ENCODE data around the gene WDR5B. TPM values are rescaled to one million over a fixed set of nuclear protein-coding genes. Genes with fewer than 3 reads are reported as not detected.

Gene WDR5B
- polyA plus RNA-seq (2013, experiment 1 of 2) = 1.8 TPM
- 1.9 TPM for polyA plus RNA-seq (2013, experiment 2 of 2)

DNA sequence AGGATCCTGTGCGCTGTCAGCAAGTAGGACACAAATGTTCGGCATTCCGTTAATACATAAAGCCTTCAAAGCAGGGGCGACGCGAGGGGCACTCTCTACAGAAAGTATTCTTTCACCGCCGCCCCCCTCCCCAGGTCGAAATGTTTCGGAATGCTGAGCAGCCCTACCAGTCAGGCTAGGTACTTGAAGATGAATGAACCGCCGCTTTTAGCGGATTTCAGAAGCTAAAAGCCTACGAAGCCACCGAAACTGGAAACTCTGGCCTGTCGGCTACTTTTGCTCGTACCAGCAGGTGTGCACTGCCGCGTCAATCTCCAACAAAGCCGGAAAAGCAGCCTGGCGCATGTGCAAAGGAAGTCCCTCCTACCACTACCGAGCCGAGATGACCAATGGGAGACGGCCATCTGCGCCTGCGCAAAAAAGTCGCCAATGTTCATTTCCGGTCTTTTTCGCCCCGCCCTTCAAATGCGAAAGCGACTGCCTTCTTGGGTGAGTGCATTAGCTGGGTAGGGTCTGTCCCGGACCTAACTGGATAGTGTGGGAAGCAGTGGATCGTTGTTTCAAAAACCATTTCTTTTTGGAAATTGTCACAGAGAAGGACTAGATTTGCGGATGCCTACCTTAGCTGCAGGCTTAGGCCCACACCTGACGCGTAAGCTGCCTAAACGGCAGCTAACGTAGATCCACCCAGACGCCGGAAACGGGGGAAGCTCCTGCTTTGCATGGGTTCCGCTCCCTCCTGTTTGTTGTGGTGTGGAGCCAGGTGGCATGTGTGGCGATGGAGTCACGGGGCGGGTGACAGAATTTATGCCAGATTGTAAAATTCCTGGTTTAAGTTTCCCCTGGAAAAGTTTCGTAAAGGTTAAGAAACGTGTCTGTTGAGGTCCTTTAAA lies at the start of gene WDR5B:
WDR5B (minus strand) TSS at position 301 of the 893 bp plus-strand sequence. CDS start 534 bp downstream, outside the sequence.
- H3K4me1 ChIP-seq (ENCODE audit: control insufficient read depth, low read depth, low read length) = no peaks in the 10 kb centered on the region
- DNase-seq = peak; percentile 99
- H3K79me1 ChIP-seq (ENCODE audit: low read length) = peaks cover 4% of the 10 kb centered on the region
- peaks cover 5% of the 10 kb centered on the region for H3K79me2 ChIP-seq (ENCODE audit: control insufficient read depth, insufficient read depth, low read length)
- H2BK120ac ChIP-seq (ENCODE audit: low read depth, low read length) = no peak within 1 kb of the TSS
- H3K36me3 ChIP-seq (ENCODE audit: control insufficient read depth, insufficient read depth, low read length) = no peaks in the 10 kb centered on the region
- H3K4me3 ChIP-seq (ENCODE audit: low read length) = peak within 1 kb of the TSS; percentile 92
- H3K23ac ChIP-seq (ENCODE audit: low read length) = no peak within 1 kb of the TSS
- no peaks in the 10 kb centered on the region for H3K27me3 ChIP-seq (ENCODE audit: insufficient read depth, low read length, poor library complexity)
- peak within 1 kb of the TSS; percentile 91 for H3K9ac ChIP-seq (ENCODE audit: low read length)
- peak within 1 kb of the TSS; percentile 10 for H4K5ac ChIP-seq (ENCODE audit: low read length)
- peak within 1 kb of the TSS; percentile 53 for H2BK5ac ChIP-seq (ENCODE audit: low read length)
- H2AK5ac ChIP-seq (ENCODE audit: low read length) = no peak within 1 kb of the TSS
- peak within 1 kb of the TSS; percentile 89 for H3K4me2 ChIP-seq (ENCODE audit: low read length)
- H2BK15ac ChIP-seq (replicated peaks; ENCODE audit: low read depth) = no peak within 1 kb of the TSS
- WGBS (ENCODE audit: extremely low coverage, insufficient coverage, low lambda C conversion rate) = no CpG with 5 or more reads among the region's 48 CpGs
- peak within 1 kb of the TSS; percentile 19 for H3K18ac ChIP-seq (ENCODE audit: low read length)
- H3K4ac ChIP-seq (ENCODE audit: low read depth, low read length) = no peak within 1 kb of the TSS
- H4K8ac ChIP-seq (ENCODE audit: low read depth, low read length) = peak within 1 kb of the TSS; percentile 78
- peak within 1 kb of the TSS; percentile 94 for H3K56ac ChIP-seq (ENCODE audit: low read length)
- peak within 1 kb of the TSS; percentile 34 for H3K27ac ChIP-seq (ENCODE audit: low read depth, low read length)

GRCh38 chr3:122464659-122465058 lies 48.8 kb upstream of the WDR5B start:
- H3K18ac ChIP-seq (ENCODE audit: low read length) = no peak overlapping the region
- no peak overlapping the region for H3K4ac ChIP-seq (ENCODE audit: low read depth, low read length)
- no peak overlapping the region for H4K5ac ChIP-seq (ENCODE audit: low read length)
- no peak overlapping the region for H2BK15ac ChIP-seq (replicated peaks; ENCODE audit: low read depth)
- no peaks in the 10 kb centered on the region for H3K4me1 ChIP-seq (ENCODE audit: control insufficient read depth, low read depth, low read length)
- no peak overlapping the region for H2BK5ac ChIP-seq (ENCODE audit: low read length)
- H3K27me3 ChIP-seq (ENCODE audit: insufficient read depth, low read length, poor library complexity) = no peaks in the 10 kb centered on the region
- H3K23ac ChIP-seq (ENCODE audit: low read length) = no peak overlapping the region
- no peak overlapping the region for H3K4me3 ChIP-seq (ENCODE audit: low read length)
- no peak overlapping the region for H3K56ac ChIP-seq (ENCODE audit: low read length)
- H3K27ac ChIP-seq (ENCODE audit: low read depth, low read length) = no peak overlapping the region
- no peak overlapping the region for H2AK5ac ChIP-seq (ENCODE audit: low read length)
- H4K8ac ChIP-seq (ENCODE audit: low read depth, low read length) = no peak overlapping the region
- H2BK120ac ChIP-seq (ENCODE audit: low read depth, low read length) = no peak overlapping the region
- H3K4me2 ChIP-seq (ENCODE audit: low read length) = no peak overlapping the region
- no CpG with 5 or more reads among the region's 1 CpG for WGBS (ENCODE audit: extremely low coverage, insufficient coverage, low lambda C conversion rate)
- no peaks in the 10 kb centered on the region for H3K36me3 ChIP-seq (ENCODE audit: control insufficient read depth, insufficient read depth, low read length)
- peaks cover 3% of the 10 kb centered on the region for H3K79me2 ChIP-seq (ENCODE audit: control insufficient read depth, insufficient read depth, low read length)
- H3K9ac ChIP-seq (ENCODE audit: low read length) = no peak overlapping the region
- DNase-seq = no peak
- peaks cover 2% of the 10 kb centered on the region for H3K79me1 ChIP-seq (ENCODE audit: low read length)

- Histone ChIP-seq H4K8ac (ENCODE audit: low read depth, low read length) (no peak overlapping the region), H3K4me1 (ENCODE audit: control insufficient read depth, low read depth, low read length) (no peaks in the 10 kb centered on the region), H3K9ac (ENCODE audit: low read length) (no peak overlapping the region), H3K23ac (ENCODE audit: low read length) (no peak overlapping the region), H2BK15ac (replicated peaks; ENCODE audit: low read depth) (no peak overlapping the region), H3K4me2 (ENCODE audit: low read length) (no peak overlapping the region), H3K36me3 (ENCODE audit: control insufficient read depth, insufficient read depth, low read length) (no peaks in the 10 kb centered on the region), H2AK5ac (ENCODE audit: low read length) (no peak overlapping the region), H3K27ac (ENCODE audit: low read depth, low read length) (no peak overlapping the region), H3K27me3 (ENCODE audit: insufficient read depth, low read length, poor library complexity) (no peaks in the 10 kb centered on the region), H3K18ac (ENCODE audit: low read length) (no peak overlapping the region), H3K79me1 (ENCODE audit: low read length) (peaks cover 2% of the 10 kb centered on the region), H4K5ac (ENCODE audit: low read length) (no peak overlapping the region), H2BK120ac (ENCODE audit: low read depth, low read length) (no peak overlapping the region), H2BK5ac (ENCODE audit: low read length) (no peak overlapping the region), H3K56ac (ENCODE audit: low read length) (no peak overlapping the region), H3K79me2 (ENCODE audit: control insufficient read depth, insufficient read depth, low read length) (no peaks in the 10 kb centered on the region), H3K4ac (ENCODE audit: low read depth, low read length) (no peak overlapping the region), H3K4me3 (ENCODE audit: low read length) (no peak overlapping the region)
- DNase-seq = no peak
- no CpG with 5 or more reads among the region's 1 CpG for WGBS (ENCODE audit: extremely low coverage, insufficient coverage, low lambda C conversion rate)
These were observed 46.5 kb upstream of the WDR5B start for GRCh38 chr3:122462406-122462805.

- peaks cover 2% of the 10 kb centered on the region for H3K79me1 ChIP-seq (ENCODE audit: low read length)
- no peaks in the 10 kb centered on the region for H3K36me3 ChIP-seq (ENCODE audit: control insufficient read depth, insufficient read depth, low read length)
- H3K23ac ChIP-seq (ENCODE audit: low read length) = no peak overlapping the region
- H3K4me3 ChIP-seq (ENCODE audit: low read length) = no peak overlapping the region
- no peaks in the 10 kb centered on the region for H3K79me2 ChIP-seq (ENCODE audit: control insufficient read depth, insufficient read depth, low read length)
- H3K27me3 ChIP-seq (ENCODE audit: insufficient read depth, low read length, poor library complexity) = no peaks in the 10 kb centered on the region
- H2BK15ac ChIP-seq (replicated peaks; ENCODE audit: low read depth) = no peak overlapping the region
- no peak overlapping the region for H4K8ac ChIP-seq (ENCODE audit: low read depth, low read length)
- H2BK5ac ChIP-seq (ENCODE audit: low read length) = no peak overlapping the region
- no peak overlapping the region for H3K27ac ChIP-seq (ENCODE audit: low read depth, low read length)
- H3K56ac ChIP-seq (ENCODE audit: low read length) = no peak overlapping the region
- no peak overlapping the region for H3K9ac ChIP-seq (ENCODE audit: low read length)
- no peak overlapping the region for H3K18ac ChIP-seq (ENCODE audit: low read length)
- no peak overlapping the region for H2AK5ac ChIP-seq (ENCODE audit: low read length)
- H3K4ac ChIP-seq (ENCODE audit: low read depth, low read length) = no peak overlapping the region
- H3K4me1 ChIP-seq (ENCODE audit: control insufficient read depth, low read depth, low read length) = no peaks in the 10 kb centered on the region
- WGBS (ENCODE audit: extremely low coverage, insufficient coverage, low lambda C conversion rate) = no CpG with 5 or more reads among the region's 3 CpGs
- no peak for DNase-seq
- no peak overlapping the region for H3K4me2 ChIP-seq (ENCODE audit: low read length)
- no peak overlapping the region for H2BK120ac ChIP-seq (ENCODE audit: low read depth, low read length)
- H4K5ac ChIP-seq (ENCODE audit: low read length) = no peak overlapping the region
These were observed 45.9 kb upstream of the WDR5B start for GRCh38 chr3:122461806-122462205.

DNA sequence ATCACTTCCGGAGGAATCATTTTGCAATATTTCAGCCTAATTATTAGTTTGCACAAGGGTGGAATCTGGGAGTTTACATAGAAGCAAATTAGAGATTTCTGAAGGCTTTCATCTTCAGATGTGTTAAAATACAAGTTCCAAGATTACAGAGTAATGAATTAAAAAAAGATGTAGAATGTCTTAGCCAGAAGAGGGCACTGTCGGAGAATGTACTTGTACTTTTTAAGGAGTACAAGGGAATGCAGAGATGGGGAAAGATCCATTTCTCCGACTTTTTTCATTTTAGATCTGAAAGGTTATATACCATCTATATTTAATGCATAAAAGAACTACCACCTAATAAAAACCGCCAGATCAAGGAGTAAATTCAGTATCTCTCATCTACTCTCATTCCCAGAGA lies 43.1 kb upstream of the WDR5B start:
- H3K56ac ChIP-seq (ENCODE audit: low read length) = no peak overlapping the region
- WGBS (ENCODE audit: extremely low coverage, insufficient coverage, low lambda C conversion rate) = no CpG with 5 or more reads among the region's 4 CpGs
- no peaks in the 10 kb centered on the region for H3K79me1 ChIP-seq (ENCODE audit: low read length)
- H3K9ac ChIP-seq (ENCODE audit: low read length) = no peak overlapping the region
- H3K4ac ChIP-seq (ENCODE audit: low read depth, low read length) = no peak overlapping the region
- H2BK15ac ChIP-seq (replicated peaks; ENCODE audit: low read depth) = no peak overlapping the region
- no peak overlapping the region for H3K18ac ChIP-seq (ENCODE audit: low read length)
- H3K79me2 ChIP-seq (ENCODE audit: control insufficient read depth, insufficient read depth, low read length) = no peaks in the 10 kb centered on the region
- H2BK120ac ChIP-seq (ENCODE audit: low read depth, low read length) = no peak overlapping the region
- H4K8ac ChIP-seq (ENCODE audit: low read depth, low read length) = no peak overlapping the region
- H2BK5ac ChIP-seq (ENCODE audit: low read length) = no peak overlapping the region
- no peak overlapping the region for H4K5ac ChIP-seq (ENCODE audit: low read length)
- peak; percentile 44 for DNase-seq
- H3K36me3 ChIP-seq (ENCODE audit: control insufficient read depth, insufficient read depth, low read length) = no peaks in the 10 kb centered on the region
- no peak overlapping the region for H3K4me2 ChIP-seq (ENCODE audit: low read length)
- no peak overlapping the region for H2AK5ac ChIP-seq (ENCODE audit: low read length)
- no peaks in the 10 kb centered on the region for H3K4me1 ChIP-seq (ENCODE audit: control insufficient read depth, low read depth, low read length)
- H3K4me3 ChIP-seq (ENCODE audit: low read length) = no peak overlapping the region
- no peaks in the 10 kb centered on the region for H3K27me3 ChIP-seq (ENCODE audit: insufficient read depth, low read length, poor library complexity)
- no peak overlapping the region for H3K23ac ChIP-seq (ENCODE audit: low read length)
- H3K27ac ChIP-seq (ENCODE audit: low read depth, low read length) = no peak overlapping the region
